Measurements from ENCODE around the gene SLC31A1.

DNA sequence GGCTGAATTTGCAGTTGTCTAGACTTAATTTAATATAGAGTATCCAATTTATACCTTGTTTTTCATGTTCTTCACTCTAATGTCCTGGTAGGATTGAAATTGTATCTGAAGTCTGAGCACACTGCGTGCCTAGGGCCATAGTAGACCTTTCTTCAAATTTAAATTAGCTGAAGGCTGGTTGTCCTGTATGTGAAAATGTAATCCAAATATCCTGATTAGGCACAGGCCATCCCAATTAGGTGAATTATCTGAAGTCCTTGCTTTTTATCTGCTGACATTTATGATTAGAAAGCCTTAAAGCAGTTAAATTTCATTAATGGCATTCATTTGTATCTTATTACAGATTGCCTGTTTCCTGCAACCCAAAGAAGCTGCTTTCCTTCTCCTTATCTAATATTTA, 33.6 kb downstream of the SLC31A1 start:
- no peak for TF ChIP-seq EP300 (IDR thresholded peaks at IDR 0.05; ENCODE audit: low read depth)
- TF ChIP-seq, protein P1, sequence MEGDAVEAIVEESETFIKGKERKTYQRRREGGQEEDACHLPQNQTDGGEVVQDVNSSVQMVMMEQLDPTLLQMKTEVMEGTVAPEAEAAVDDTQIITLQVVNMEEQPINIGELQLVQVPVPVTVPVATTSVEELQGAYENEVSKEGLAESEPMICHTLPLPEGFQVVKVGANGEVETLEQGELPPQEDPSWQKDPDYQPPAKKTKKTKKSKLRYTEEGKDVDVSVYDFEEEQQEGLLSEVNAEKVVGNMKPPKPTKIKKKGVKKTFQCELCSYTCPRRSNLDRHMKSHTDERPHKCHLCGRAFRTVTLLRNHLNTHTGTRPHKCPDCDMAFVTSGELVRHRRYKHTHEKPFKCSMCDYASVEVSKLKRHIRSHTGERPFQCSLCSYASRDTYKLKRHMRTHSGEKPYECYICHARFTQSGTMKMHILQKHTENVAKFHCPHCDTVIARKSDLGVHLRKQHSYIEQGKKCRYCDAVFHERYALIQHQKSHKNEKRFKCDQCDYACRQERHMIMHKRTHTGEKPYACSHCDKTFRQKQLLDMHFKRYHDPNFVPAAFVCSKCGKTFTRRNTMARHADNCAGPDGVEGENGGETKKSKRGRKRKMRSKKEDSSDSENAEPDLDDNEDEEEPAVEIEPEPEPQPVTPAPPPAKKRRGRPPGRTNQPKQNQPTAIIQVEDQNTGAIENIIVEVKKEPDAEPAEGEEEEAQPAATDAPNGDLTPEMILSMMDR (IDR thresholded peaks at IDR 0.05), result no peak

All from transverse colon (tissue), 3 donors.